Skeletal muscle cell (primary cell): ENCODE results near the gene NFX1.

Experiments used
- DNase-seq: peaks from one replicate; pipeline ENCODE4 v3.0.0-alpha.2; 2010; ENCODE audit warnings: low read depth
- H3K4me3 ChIP-seq: 2 replicates; pipeline ENCODE4 v1.5.1; 2011; ENCODE audit warnings: low read depth, mild to moderate bottlenecking, control low read depth, low read length, moderate library complexity

Gene NFX1

GRCh38 chr9:33290247-33291030 is at the start of gene NFX1:
Gene NFX1 (plus strand): TSS chr9:33290516. CDS start chr9:33290573, 57 bp downstream.
- H3K4me3 ChIP-seq, result peak within 1 kb of the TSS; percentile 88
- DNase-seq, result peak; percentile 98

GRCh38 chr9:33241298-33241697 is 49.0 kb upstream of the NFX1 start:
- no peak overlapping the region for H3K4me3 ChIP-seq
- no peak for DNase-seq

- no peak overlapping the region for H3K4me3 ChIP-seq
- DNase-seq, result no peak
These were observed 47.6 kb upstream of the NFX1 start for GRCh38 chr9:33242609-33243134.

GRCh38 chr9:33244137-33244784 is 46.1 kb upstream of the NFX1 start:
- no peak overlapping the region for H3K4me3 ChIP-seq
- no peak for DNase-seq

GRCh38 chr9:33245341-33245740 is 45.0 kb upstream of the NFX1 start:
- H3K4me3 ChIP-seq, result no peak overlapping the region
- DNase-seq, result no peak

- H3K4me3 ChIP-seq, result no peak overlapping the region
- DNase-seq, result no peak
These were observed 44.0 kb upstream of the NFX1 start for GRCh38 chr9:33246269-33246860.

GRCh38 chr9:33248606-33249005 is 41.7 kb upstream of the NFX1 start:
- DNase-seq, result no peak
- H3K4me3 ChIP-seq, result no peak overlapping the region

- DNase-seq, result no peak
- no peak overlapping the region for H3K4me3 ChIP-seq
These were observed 41.1 kb upstream of the NFX1 start for GRCh38 chr9:33249087-33249658.

- H3K4me3 ChIP-seq, result no peak overlapping the region
- DNase-seq, result no peak
These were observed 40.3 kb upstream of the NFX1 start for GRCh38 chr9:33249983-33250382.

GRCh38 chr9:33250458-33250995 is 39.8 kb upstream of the NFX1 start:
- DNase-seq, result peak; percentile 38
- H3K4me3 ChIP-seq, result no peak overlapping the region

- DNase-seq, result no peak
- no peak overlapping the region for H3K4me3 ChIP-seq
These were observed 36.1 kb upstream of the NFX1 start for GRCh38 chr9:33254211-33254610.

- H3K4me3 ChIP-seq, result no peak overlapping the region
- no peak for DNase-seq
These were observed 35.3 kb upstream of the NFX1 start for GRCh38 chr9:33255014-33255413.

GRCh38 chr9:33255471-33255870 is 34.8 kb upstream of the NFX1 start:
- no peak for DNase-seq
- no peak overlapping the region for H3K4me3 ChIP-seq

GRCh38 chr9:33256236-33256635 is 34.1 kb upstream of the NFX1 start:
- DNase-seq, result no peak
- H3K4me3 ChIP-seq, result no peak overlapping the region

GRCh38 chr9:33257276-33257675 is 33.0 kb upstream of the NFX1 start:
- DNase-seq, result no peak
- H3K4me3 ChIP-seq, result no peak overlapping the region

- no peak for DNase-seq
- no peak overlapping the region for H3K4me3 ChIP-seq
These were observed 29.9 kb upstream of the NFX1 start for GRCh38 chr9:33260372-33260771.

GRCh38 chr9:33263131-33264002 is 26.9 kb upstream of the NFX1 start:
- H3K4me3 ChIP-seq, result peak overlapping the region; percentile 81
- DNase-seq, result no peak

- H3K4me3 ChIP-seq, result peak overlapping the region; percentile 81
- DNase-seq, result no peak
These were observed 26.3 kb upstream of the NFX1 start for GRCh38 chr9:33264003-33264472.
